OCI-LY3 (cell line): ENCODE results near the gene VAT1.

Experiments used
- H2AFZ ChIP-seq: fragments of 200-600, 300-600 bp; shearing (Covaris generic); 2 replicates; pipeline ENCODE4 v1.6.0; 2014; ENCODE audit warnings: antibody characterized with exemption, low read depth, low read length
- H3K27ac ChIP-seq: fragments of 200-600, 300-600 bp; sonication (generic); 2 replicates; pipeline ENCODE4 v1.5.1; 2014; ENCODE audit warnings: mild to moderate bottlenecking, low read length, moderate library complexity, mixed read lengths
- H3K27me3 ChIP-seq: fragments of 200-600, 300-600 bp; sonication (generic); 2 replicates; pipeline ENCODE4 v1.6.1; 2014; ENCODE audit warnings: low read depth, low read length, mixed read lengths
- H3K36me3 ChIP-seq: fragments of 200-600, 300-600 bp; sonication (generic); replicated peaks from 2 replicates; pipeline ENCODE3; 2014; ENCODE audit warnings: low read depth, low read length, mixed read lengths
- H3K4me1 ChIP-seq: fragments of 300-600, 200-600 bp; sonication (generic); 2 replicates; pipeline ENCODE4 v1.6.1; 2014; ENCODE audit warnings: low read length, mixed read lengths
- H3K4me2 ChIP-seq: fragments of 200-600, 300-600 bp; sonication (generic); 2 replicates; pipeline ENCODE4 v1.6.1; 2014; ENCODE audit warnings: low read length, mixed read lengths
- H3K4me3 ChIP-seq: fragments of 300-600, 200-600 bp; sonication (generic); 2 replicates; pipeline ENCODE4 v1.5.1; 2014; ENCODE audit warnings: antibody characterized with exemption, mild to moderate bottlenecking, low read length, moderate library complexity
- H3K79me2 ChIP-seq: fragments of 300-600, 200-600 bp; shearing (Covaris generic); 2 replicates; pipeline ENCODE4 v1.6.1; 2014; ENCODE audit warnings: mild to moderate bottlenecking, low read length, mixed read lengths
- H3K9ac ChIP-seq: fragments of 300-600, 200-600 bp; shearing (Covaris generic); 2 replicates; pipeline ENCODE4 v1.6.0; 2014; ENCODE audit warnings: mild to moderate bottlenecking, low read length, moderate library complexity
- H3K9me3 ChIP-seq: fragments of 200-600, 300-600 bp; shearing (Covaris generic); 2 replicates; pipeline ENCODE4 v1.6.1; 2014; ENCODE audit warnings: low read length, mixed read lengths; ENCODE audit not compliant: insufficient read depth
- H4K20me1 ChIP-seq: fragments of 200-600, 300-600 bp; sonication (generic); 2 replicates; pipeline ENCODE4 v1.6.1; 2016; ENCODE audit warnings: low read length, mixed read lengths; ENCODE audit not compliant: insufficient read depth
- EZH2phosphoT487 ChIP-seq: fragments of 200-600 bp; shearing (Covaris generic); IDR thresholded peaks from 2 replicates; pipeline ENCODE4 v1.6.1; 2018; ENCODE audit warnings: antibody characterized with exemption, mixed run types, low read depth
- TF ChIP-seq, protein P1 (sequence below): fragments of 200-600, 300-600 bp; sonication (generic); IDR thresholded peaks from 2 replicates; pipeline ENCODE4 v1.5.1; 2014; ENCODE audit warnings: antibody characterized with exemption, low read length, low read depth

VAT1 gene

GRCh38 chr17:42989726-42990652, 32.2 kb downstream of the VAT1 start:
- Histone ChIP-seq H3K4me3 (no peak overlapping the region), H3K4me1 (peaks cover 15% of the 10 kb centered on the region), H3K27me3 (no peaks in the 10 kb centered on the region), H4K20me1 (no peaks in the 10 kb centered on the region), H3K36me3 (peaks cover 61% of the 10 kb centered on the region), H3K9me3 (no peaks in the 10 kb centered on the region), H2AFZ (no peak overlapping the region), H3K4me2 (no peak overlapping the region), H3K27ac (no peak overlapping the region), H3K9ac (no peak overlapping the region), H3K79me2 (peaks cover 18% of the 10 kb centered on the region)
- no peak for TF ChIP-seq EZH2phosphoT487
- TF ChIP-seq, protein P1, sequence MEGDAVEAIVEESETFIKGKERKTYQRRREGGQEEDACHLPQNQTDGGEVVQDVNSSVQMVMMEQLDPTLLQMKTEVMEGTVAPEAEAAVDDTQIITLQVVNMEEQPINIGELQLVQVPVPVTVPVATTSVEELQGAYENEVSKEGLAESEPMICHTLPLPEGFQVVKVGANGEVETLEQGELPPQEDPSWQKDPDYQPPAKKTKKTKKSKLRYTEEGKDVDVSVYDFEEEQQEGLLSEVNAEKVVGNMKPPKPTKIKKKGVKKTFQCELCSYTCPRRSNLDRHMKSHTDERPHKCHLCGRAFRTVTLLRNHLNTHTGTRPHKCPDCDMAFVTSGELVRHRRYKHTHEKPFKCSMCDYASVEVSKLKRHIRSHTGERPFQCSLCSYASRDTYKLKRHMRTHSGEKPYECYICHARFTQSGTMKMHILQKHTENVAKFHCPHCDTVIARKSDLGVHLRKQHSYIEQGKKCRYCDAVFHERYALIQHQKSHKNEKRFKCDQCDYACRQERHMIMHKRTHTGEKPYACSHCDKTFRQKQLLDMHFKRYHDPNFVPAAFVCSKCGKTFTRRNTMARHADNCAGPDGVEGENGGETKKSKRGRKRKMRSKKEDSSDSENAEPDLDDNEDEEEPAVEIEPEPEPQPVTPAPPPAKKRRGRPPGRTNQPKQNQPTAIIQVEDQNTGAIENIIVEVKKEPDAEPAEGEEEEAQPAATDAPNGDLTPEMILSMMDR = no peak

- peaks cover 24% of the 10 kb centered on the region for H3K79me2 ChIP-seq
- H3K27ac ChIP-seq = no peak overlapping the region
- H3K36me3 ChIP-seq = peaks cover 58% of the 10 kb centered on the region
- H3K9ac ChIP-seq = no peak overlapping the region
- TF ChIP-seq, protein P1 = no peak
- no peak for TF ChIP-seq EZH2phosphoT487
- no peak overlapping the region for H2AFZ ChIP-seq
- H3K27me3 ChIP-seq = no peaks in the 10 kb centered on the region
- H3K4me2 ChIP-seq = no peak overlapping the region
- H4K20me1 ChIP-seq = no peaks in the 10 kb centered on the region
- no peak overlapping the region for H3K4me3 ChIP-seq
- H3K9me3 ChIP-seq = no peaks in the 10 kb centered on the region
- peaks cover 24% of the 10 kb centered on the region for H3K4me1 ChIP-seq
These were observed 33.0 kb downstream of the VAT1 start for GRCh38 chr17:42989141-42989540.

DNA sequence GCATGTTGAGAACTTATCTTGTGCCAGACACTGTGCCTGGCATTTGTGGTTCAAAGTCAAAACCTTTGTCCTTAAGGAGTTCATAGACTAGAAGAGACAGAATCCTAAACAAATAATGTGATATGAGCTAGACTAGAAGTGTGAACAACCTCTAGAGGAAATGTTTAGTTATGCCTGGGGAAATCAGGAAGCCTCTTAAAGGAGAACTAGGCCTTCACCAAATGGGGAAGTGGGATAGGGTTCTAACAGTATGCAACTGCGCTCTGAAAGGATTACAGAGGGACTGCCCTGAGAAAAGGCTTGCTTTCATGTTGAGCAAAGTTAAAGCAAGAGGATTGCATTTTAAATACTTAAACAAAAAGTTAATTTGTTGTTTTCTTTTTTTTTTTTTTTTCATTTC, 37.0 kb downstream of the VAT1 start:
- Histone ChIP-seq H3K27ac (peak overlapping the region; percentile 91), H3K9ac (peak overlapping the region; percentile 63), H2AFZ (no peak overlapping the region), H3K36me3 (peaks cover 39% of the 10 kb centered on the region), H3K79me2 (peaks cover 59% of the 10 kb centered on the region), H3K9me3 (no peaks in the 10 kb centered on the region), H3K27me3 (no peaks in the 10 kb centered on the region), H4K20me1 (peaks cover 5% of the 10 kb centered on the region; the same call in 1 of the 2 replicates), H3K4me1 (peaks cover 39% of the 10 kb centered on the region), H3K4me2 (peak overlapping the region; percentile 81), H3K4me3 (peak overlapping the region; percentile 57)
- TF ChIP-seq, protein P1 = no peak
- no peak for TF ChIP-seq EZH2phosphoT487

- no peaks in the 10 kb centered on the region for H3K9me3 ChIP-seq
- no peak overlapping the region; the same call in 1 of the 2 replicates for H3K4me3 ChIP-seq
- no peak overlapping the region for H3K27ac ChIP-seq
- TF ChIP-seq, protein P1 = no peak
- no peak for TF ChIP-seq EZH2phosphoT487
- H3K36me3 ChIP-seq = peaks cover 22% of the 10 kb centered on the region
- H4K20me1 ChIP-seq = peaks cover 5% of the 10 kb centered on the region; the same call in 1 of the 2 replicates
- H3K9ac ChIP-seq = no peak overlapping the region
- peak overlapping the region; percentile 98 for H3K4me2 ChIP-seq
- peaks cover 67% of the 10 kb centered on the region for H3K79me2 ChIP-seq
- H3K27me3 ChIP-seq = no peaks in the 10 kb centered on the region
- H2AFZ ChIP-seq = no peak overlapping the region
- H3K4me1 ChIP-seq = peaks cover 48% of the 10 kb centered on the region
These were observed 39.9 kb downstream of the VAT1 start for GRCh38 chr17:42982266-42982665.
